ENCODE results near the gene ATP2B2.

DNA sequence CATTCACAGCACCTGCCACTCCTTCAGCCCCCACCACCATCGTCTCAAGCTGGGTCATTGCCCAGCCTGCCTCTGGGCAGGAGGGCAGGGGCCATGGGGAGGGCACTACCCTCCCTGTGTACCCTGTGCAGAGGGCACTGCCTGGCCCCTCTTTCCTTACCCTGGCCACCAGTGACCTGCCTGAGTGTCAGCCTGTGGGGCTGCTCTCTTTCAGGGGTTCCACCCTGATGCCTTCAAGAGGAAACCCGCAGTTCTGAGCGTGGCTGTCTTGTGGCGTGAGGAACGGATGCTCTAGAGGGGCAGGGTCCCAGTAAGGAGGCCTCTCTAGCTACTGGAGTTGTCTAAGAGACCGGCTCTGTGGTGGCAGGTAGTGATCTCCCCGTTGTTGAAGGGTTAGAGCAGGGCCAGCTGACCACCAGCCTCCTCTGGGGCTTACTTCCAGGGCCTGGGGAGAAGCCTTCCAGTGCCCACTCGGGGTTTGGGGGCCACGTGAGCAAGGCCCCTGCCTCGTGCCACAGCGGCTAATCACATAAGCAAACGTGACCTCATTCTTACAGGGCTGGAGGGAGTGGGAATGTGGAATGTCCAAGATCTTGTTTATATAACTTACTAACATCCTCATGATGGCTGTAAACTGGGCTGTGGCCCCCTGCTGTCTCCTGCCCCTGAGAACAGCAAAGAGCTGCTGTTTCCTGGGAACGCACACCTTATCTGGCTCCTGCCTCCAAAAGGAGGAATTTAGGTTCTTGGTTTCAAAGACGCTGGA is 153.1 kb downstream of the ATP2B2 start:
- TF ChIP-seq POLR2A (IDR thresholded peaks at IDR 0.05): no peak
- TF ChIP-seq, protein P1, sequence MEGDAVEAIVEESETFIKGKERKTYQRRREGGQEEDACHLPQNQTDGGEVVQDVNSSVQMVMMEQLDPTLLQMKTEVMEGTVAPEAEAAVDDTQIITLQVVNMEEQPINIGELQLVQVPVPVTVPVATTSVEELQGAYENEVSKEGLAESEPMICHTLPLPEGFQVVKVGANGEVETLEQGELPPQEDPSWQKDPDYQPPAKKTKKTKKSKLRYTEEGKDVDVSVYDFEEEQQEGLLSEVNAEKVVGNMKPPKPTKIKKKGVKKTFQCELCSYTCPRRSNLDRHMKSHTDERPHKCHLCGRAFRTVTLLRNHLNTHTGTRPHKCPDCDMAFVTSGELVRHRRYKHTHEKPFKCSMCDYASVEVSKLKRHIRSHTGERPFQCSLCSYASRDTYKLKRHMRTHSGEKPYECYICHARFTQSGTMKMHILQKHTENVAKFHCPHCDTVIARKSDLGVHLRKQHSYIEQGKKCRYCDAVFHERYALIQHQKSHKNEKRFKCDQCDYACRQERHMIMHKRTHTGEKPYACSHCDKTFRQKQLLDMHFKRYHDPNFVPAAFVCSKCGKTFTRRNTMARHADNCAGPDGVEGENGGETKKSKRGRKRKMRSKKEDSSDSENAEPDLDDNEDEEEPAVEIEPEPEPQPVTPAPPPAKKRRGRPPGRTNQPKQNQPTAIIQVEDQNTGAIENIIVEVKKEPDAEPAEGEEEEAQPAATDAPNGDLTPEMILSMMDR (IDR thresholded peaks at IDR 0.05): no peak
